Activated CD4-positive, alpha-beta T cell treated with anti-CD3 and anti-CD28 coated beads, Interleukin-2, amount 50 U/mL, for 16 hours (primary cell): ENCODE data around the gene TANGO6.
"Not testable (repeated sequence)": the region's sequence is repeated elsewhere in the genome, so short reads cannot be mapped to it uniquely, and the experiment has no call there.

ENCODE experiments used
- DNase-seq: peaks from one replicate; pipeline ENCODE4 v3.0.0-alpha.2; 2020

TANGO6 gene

GRCh38 chr16:68843482-68844210 lies at the start of gene TANGO6:
Gene TANGO6, plus strand, starts transcription at chr16:68843531. Its CDS starts 87 bp downstream, at chr16:68843618.
- DNase-seq: peak; percentile 93

- DNase-seq: no peak
Measured at GRCh38 chr16:68798398-68798797, 44.9 kb upstream of the TANGO6 start.

GRCh38 chr16:68800257-68800875 lies 43.0 kb upstream of the TANGO6 start:
- peak; percentile 50 for DNase-seq

DNA sequence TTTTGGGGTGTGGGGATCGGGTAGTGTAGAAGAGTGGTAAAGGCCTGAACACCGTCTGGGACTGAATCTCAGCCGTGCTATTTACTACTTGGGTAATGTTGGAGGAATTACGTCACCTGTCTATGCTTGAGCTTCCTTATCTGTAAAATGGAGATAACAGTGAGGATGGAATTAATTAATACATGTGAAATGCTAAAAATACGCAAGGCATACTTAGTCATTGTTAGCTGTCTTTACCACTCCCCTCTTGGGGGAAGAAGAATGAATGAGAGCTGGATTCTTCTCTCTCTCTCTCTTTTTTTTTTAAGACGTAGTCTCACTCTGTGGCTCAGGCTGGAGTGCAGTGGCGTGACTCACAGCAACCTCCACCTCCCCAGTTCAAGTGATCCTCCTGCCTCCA lies 41.1 kb upstream of the TANGO6 start:
- DNase-seq: no peak

- no peak for DNase-seq
Measured at GRCh38 chr16:68806422-68806821, 36.9 kb upstream of the TANGO6 start.

DNA sequence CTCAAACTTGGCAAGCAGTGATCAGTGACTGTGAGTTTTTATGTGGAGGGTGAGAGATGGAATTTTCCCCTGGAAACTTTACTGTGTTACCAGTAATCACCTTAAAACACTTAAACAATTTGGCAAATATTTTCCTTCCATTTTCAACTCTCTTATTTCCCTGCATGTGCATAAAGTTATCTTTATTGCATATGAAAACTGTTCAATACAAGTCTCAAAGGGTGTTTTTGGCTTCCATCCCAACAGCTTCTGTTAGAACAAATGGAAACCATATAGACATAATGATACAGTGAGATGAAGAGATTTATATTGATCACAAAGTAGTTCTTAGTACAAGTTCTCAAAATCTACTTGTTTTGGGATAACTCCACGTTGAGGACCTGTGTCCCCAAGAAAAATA lies 36.4 kb upstream of the TANGO6 start:
- no peak for DNase-seq

DNA sequence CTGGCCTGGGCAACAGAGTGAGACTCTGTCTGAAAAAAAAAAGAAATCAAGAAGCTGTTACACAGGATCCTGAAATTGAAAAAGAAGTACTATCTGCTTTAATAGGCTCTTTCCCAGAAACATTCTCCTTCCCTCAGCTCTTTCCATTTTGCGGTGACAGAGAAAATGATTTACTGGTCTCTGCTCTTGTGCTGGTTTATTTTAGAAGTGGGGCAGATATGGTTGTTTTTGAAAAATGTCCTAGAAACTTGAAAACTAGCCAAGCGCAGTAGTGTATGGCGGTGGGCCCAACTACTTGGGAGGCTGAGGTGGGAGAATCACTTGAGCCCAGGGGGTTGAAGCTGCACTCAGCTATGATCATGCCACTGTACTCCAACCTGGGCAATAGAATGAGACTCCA lies 28.8 kb upstream of the TANGO6 start:
- DNase-seq: no peak

DNA sequence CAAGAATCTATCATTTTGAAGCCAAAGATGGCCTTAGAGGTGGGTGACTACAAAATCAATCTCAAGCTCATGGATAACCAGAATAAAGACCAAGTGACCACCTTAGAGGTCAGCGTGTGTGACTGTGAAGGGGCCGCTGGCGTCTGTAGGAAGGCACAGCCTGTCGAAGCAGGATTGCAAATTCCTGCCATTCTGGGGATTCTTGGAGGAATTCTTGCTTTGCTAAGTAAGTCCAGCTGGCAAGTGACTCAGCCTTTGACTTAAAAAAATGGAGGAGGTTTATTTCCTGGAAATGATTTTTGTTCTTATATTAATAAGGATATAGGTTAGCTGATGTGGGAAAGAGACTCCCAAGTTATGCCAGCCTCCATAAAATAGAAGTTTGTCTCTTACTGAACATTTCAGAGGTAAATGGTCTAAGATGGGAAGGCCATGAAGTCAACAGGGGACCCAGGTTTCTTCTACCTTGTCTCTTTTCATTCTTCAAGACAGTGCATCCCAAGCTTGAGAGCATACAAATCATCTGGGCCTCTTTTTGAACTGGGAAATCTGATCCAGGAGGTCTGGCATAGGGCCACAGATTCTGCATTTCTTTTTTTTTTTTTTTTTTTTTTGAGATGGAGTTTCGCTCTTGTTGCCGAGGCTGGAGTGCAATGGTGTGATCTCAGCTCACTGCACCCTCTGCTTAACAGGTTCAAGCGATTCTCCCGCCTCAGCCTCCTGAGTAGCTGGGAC lies 19.8 kb upstream of the TANGO6 start:
- no peak for DNase-seq

- no peak for DNase-seq
Measured at GRCh38 chr16:68825427-68825826, 17.9 kb upstream of the TANGO6 start.

DNA sequence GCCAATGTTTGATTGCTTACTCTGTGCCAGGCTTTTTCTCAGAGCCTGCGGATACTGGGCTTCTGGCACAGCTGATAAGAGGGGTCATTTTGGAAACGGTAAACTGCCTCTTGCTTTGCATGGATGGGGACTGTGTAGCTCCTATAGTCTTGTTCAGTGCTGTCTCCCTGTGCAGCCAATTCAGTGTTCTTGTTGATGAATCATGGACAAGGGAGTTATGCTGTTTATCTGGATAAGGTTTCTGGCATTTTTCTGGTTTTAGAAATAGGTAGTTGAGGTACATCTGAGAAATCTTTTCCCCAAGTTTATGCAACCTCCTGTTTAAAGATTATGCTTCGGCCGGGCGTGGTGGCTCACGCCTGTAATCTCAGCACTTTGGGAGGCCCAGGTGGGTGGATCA lies 16.7 kb upstream of the TANGO6 start:
- DNase-seq: no peak

- no peak for DNase-seq
Measured at GRCh38 chr16:68833251-68833650, 10.1 kb upstream of the TANGO6 start.

GRCh38 chr16:68834550-68834949 lies 8.8 kb upstream of the TANGO6 start:
- DNase-seq: no peak

DNA sequence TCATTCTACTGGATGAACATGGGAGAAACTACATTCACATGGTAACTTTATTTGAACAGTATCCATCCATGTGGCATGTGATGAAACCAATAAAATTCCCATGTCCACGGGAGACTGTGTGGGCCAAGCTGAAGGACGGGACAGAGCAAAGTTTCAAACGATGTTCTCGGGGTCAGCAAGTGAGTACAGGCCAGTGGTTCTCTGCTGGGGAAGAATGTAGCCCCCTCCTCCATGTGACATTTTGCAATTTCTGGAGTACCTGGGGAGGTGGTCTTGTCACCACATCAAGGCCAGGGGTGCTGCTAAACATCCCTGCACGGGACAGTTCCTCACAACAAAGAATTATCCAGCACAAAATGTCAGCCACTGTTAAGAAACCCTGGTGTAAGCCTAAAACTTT lies 7.4 kb upstream of the TANGO6 start:
- no peak for DNase-seq

- no peak for DNase-seq
Measured at GRCh38 chr16:68839831-68840230, 3.5 kb upstream of the TANGO6 start.

GRCh38 chr16:68842964-68843481 lies 308 bp upstream of the TANGO6 start:
- not testable (repeated sequence) for DNase-seq

GRCh38 chr16:68844211-68844564 lies 857 bp downstream of the TANGO6 start:
- DNase-seq: no peak

DNA sequence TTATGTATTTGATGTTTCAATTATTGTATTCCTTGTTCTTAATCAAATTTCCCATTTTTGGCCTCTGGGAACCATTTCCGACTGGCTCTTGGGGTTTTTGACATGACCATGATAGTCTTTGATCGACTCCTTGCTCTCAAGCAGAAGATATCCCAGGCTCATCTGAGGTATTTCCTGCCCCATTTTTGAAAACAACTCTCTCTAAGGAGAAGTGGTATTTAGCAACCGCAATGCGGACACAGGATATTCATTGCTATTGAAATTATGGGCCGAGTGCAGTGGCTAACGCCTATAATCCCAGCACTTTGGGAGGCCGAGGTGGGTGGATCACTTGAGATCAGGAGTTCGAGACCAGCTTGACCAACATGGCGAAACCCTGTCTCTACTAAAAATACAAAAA lies 5.5 kb downstream of the TANGO6 start:
- no peak for DNase-seq

DNA sequence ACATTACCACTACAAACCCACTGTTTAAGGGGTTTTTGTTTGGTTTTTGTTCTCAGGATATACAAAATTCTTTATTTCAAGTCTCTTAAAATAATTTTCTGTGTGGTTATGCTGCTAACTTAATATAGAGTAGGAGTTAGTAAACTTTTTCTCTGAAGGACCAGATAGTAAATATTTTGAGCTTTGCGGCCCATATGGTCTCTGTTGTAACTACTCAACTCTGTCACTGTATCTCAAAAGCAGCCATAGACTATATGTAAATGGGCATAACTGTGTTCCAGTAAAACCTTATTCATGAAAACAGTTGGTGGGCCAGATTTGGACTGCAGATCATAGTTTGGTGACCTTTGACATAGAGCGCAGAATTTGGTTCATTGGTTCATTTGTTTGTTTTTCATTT lies 7.2 kb downstream of the TANGO6 start:
- no peak for DNase-seq

DNA sequence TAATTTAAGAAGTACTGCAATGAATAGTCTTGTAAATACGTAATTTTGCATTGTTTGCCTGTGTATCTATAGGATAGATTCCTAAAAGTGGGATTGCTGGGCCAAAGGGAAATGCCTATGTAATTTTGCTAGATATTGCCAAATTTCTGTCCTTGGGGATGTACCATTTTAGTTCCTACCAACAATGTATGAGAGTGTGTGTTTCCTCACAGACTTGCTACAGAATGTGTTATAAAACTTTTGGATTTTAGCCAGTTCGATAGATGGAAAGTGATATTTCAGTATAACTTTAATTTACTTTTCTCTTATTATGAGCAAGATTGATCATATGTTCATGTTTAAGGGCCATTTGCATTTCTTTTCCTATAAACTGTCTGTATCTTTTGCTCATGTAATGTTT lies 8.3 kb downstream of the TANGO6 start:
- DNase-seq: no peak

GRCh38 chr16:68857479-68857878 lies 14.1 kb downstream of the TANGO6 start:
- no peak for DNase-seq

GRCh38 chr16:68859828-68860227 lies 16.5 kb downstream of the TANGO6 start:
- DNase-seq: no peak

DNA sequence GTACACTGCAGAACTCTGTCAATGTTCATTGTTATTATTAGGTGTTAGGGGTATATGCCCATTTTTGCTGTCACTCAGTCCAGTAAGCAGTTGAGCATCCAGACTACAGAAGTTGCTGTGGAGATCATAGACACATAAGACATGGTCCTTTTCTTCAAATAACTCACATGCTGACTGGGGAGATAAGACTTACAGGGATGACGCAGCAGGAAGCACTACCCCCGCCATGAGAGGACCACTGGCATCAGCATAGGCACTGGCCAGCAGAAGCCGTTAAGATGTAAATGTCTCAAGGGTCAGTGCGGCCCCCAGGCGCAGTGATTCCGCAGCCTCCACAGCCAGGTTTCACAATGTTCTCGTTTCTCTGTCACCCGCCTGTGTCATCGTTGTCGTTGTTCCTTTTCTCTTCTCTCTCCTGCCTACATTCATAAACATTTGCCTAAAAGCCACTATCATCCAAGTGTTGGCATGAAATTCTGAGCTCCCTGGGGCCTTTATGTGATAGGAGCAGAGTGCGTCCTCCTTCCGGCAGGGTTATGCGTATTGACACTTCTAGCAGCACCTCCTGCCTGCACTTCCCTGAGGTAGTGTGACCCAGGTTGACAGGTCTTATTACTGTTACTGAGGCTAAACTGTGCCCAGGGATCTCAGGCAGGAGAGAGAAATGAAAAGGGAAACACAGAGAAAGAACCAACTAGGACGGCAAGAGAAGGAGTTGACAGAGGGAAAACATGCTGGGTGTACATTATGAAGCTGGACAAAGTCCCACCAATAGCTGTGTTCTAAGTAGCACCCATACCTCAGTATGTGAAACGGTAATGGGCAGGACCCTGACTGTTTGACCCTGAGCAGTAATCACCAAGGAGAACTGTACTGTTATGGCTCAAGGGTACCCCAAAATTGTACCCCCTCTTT lies 17.9 kb downstream of the TANGO6 start:
- DNase-seq: no peak

- no peak for DNase-seq
Measured at GRCh38 chr16:68866933-68867332, 23.6 kb downstream of the TANGO6 start.
